GM18858 (cell line): ENCODE data around the gene ARHGAP45.

Experiments
- ATAC-seq: cut with Tn5 transposase; IDR thresholded peaks from one replicate; pipeline ENCODE4 v1.9.1; 2021; ENCODE audit not compliant: unreplicated experiment

ARHGAP45 gene

GRCh38 chr19:1085053-1085658, 18.2 kb downstream of the ARHGAP45 start:
- ATAC-seq, result no peak

GRCh38 chr19:1085676-1086442, 18.9 kb downstream of the ARHGAP45 start:
- ATAC-seq, result no peak

- no peak for ATAC-seq
Measured at GRCh38 chr19:1086613-1087012, 19.6 kb downstream of the ARHGAP45 start.

- no peak for ATAC-seq
Measured at GRCh38 chr19:1087813-1088415, 20.9 kb downstream of the ARHGAP45 start.

- no peak for ATAC-seq
Measured at GRCh38 chr19:1088416-1089010, 21.5 kb downstream of the ARHGAP45 start.

- no peak for ATAC-seq
Measured at GRCh38 chr19:1089126-1089771, 22.3 kb downstream of the ARHGAP45 start.

- no peak for ATAC-seq
Measured at GRCh38 chr19:1089891-1090290, 22.9 kb downstream of the ARHGAP45 start.

- ATAC-seq, result no peak
Measured at GRCh38 chr19:1090731-1091543, 24.0 kb downstream of the ARHGAP45 start.

- ATAC-seq, result no peak
Measured at GRCh38 chr19:1091544-1092175, 24.7 kb downstream of the ARHGAP45 start.

GRCh38 chr19:1093330-1093729, 26.4 kb downstream of the ARHGAP45 start:
- no peak for ATAC-seq

- no peak for ATAC-seq
Measured at GRCh38 chr19:1093811-1094553, 27.0 kb downstream of the ARHGAP45 start.

GRCh38 chr19:1094655-1094977, 27.6 kb downstream of the ARHGAP45 start:
- ATAC-seq, result no peak

GRCh38 chr19:1094978-1095701, 28.2 kb downstream of the ARHGAP45 start, which contains the start of gene POLR2E:
TSS of gene POLR2E (minus strand) at chr19:1095375. CDS start at chr19:1095315, 60 bp downstream.
- ATAC-seq, result peak; percentile 73

GRCh38 chr19:1097810-1098176, 30.8 kb downstream of the ARHGAP45 start:
- ATAC-seq, result no peak

GRCh38 chr19:1098177-1099051, 31.4 kb downstream of the ARHGAP45 start:
- no peak for ATAC-seq

GRCh38 chr19:1101337-1101698, 34.4 kb downstream of the ARHGAP45 start:
- ATAC-seq, result no peak

GRCh38 chr19:1102407-1103131, 35.6 kb downstream of the ARHGAP45 start:
- ATAC-seq, result no peak
